Cardiac muscle cell (in vitro differentiated cells and primary cell): Measurements from ENCODE around the gene TSHR. TPM values are rescaled to one million over a fixed set of nuclear protein-coding genes. Genes with fewer than 3 reads are reported as not detected.

Experiments used
- DNase-seq, 2 donors: peaks; one replicate each; pipeline versions ENCODE4 v3.0.0 to v3.0.0-alpha.2; 2010 to 2017; ENCODE audit warnings: low read depth in 1 of 2, low spot score in 1 of 2
- H3K27ac ChIP-seq: fragments of 200-600 bp; sonication (generic); 2 replicates; pipeline ENCODE4 v1.5.1; 2016
- H3K27me3 ChIP-seq: fragments of 200-600 bp; sonication (generic); 2 replicates; pipeline ENCODE4 v1.6.0; 2016; ENCODE audit warnings: control low read depth
- H3K36me3 ChIP-seq: fragments of 200-600 bp; sonication (generic); 2 replicates; pipeline ENCODE4 v1.5.1; 2016; ENCODE audit warnings: control low read depth
- H3K4me1 ChIP-seq: fragments of 200-600 bp; sonication (generic); 2 replicates; pipeline ENCODE4 v1.8.1; 2017; ENCODE audit warnings: low read depth, mild to moderate bottlenecking, mixed run types
- H3K4me3 ChIP-seq: fragments of 200-600 bp; sonication (generic); 2 replicates; pipeline ENCODE4 v1.5.1; 2016; ENCODE audit warnings: mild to moderate bottlenecking
- H3K9me3 ChIP-seq: fragments of 200-600 bp; sonication (generic); 2 replicates; pipeline ENCODE4 v1.5.1; 2017; ENCODE audit warnings: low read depth, mild to moderate bottlenecking, control low read depth
- polyA plus RNA-seq: library from polyadenylated mRNA; unstranded; fragments of >200 nt; fragmentation: Nextera tagmentation; extraction: Ambion mirVana; gene quantifications from 2 replicates; pipeline ENCODE4 v1.2.1, GENCODE V29; 2016
- total RNA-seq: library from RNA; depleted of rRNA; stranded (reverse); fragments of >200 nt; gene quantifications from 2 replicates; pipeline ENCODE4 v1.2.3, GENCODE V29; 2016
- TF ChIP-seq, protein P1 (sequence below): IDR thresholded peaks from 2 replicates; pipeline ENCODE4 v1.5.1; 2012; ENCODE audit warnings: low read depth, mild to moderate bottlenecking, low read length

TSHR gene
- total and polyA plus RNA-seq, 2 experiments from 2014 or later: 0.38 to 1.2 TPM

DNA sequence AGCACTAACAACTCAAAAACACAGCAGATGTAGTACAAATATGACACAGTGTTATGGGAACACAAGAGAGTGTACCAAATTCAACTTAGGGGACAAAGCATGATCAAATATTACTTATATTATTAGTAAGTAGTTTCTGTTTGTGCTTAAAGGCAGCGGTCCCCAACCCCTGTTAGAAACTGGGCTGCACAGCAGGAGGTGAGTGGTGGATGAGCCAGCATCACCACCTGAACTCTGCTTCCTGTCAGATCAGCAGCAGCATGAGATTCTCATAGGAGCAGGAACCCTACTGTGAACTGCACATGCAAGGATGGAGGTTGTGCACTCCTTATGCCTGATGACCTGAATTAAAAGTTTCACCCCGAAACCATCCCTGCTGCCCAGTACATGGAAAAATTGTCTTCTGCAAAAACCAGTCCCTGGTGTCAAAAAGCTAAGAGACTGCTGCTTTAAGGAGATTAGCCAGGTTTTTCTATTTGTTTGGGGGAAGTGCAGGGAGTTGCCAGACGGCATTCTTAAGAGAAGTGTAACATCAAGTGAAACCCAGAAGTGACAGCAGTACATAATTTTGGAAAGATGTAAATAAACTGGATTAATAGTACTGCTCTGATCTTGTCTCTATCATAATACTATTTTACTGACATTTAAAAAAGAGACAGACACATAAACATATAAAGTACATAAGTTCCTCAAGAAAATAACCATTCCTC, 238.7 kb downstream of the TSHR start:
- DNase-seq: no peak
- H3K36me3 ChIP-seq: peaks cover 59% of the 10 kb centered on the region
- H3K4me1 ChIP-seq: no peaks in the 10 kb centered on the region
- TF ChIP-seq, protein P1, sequence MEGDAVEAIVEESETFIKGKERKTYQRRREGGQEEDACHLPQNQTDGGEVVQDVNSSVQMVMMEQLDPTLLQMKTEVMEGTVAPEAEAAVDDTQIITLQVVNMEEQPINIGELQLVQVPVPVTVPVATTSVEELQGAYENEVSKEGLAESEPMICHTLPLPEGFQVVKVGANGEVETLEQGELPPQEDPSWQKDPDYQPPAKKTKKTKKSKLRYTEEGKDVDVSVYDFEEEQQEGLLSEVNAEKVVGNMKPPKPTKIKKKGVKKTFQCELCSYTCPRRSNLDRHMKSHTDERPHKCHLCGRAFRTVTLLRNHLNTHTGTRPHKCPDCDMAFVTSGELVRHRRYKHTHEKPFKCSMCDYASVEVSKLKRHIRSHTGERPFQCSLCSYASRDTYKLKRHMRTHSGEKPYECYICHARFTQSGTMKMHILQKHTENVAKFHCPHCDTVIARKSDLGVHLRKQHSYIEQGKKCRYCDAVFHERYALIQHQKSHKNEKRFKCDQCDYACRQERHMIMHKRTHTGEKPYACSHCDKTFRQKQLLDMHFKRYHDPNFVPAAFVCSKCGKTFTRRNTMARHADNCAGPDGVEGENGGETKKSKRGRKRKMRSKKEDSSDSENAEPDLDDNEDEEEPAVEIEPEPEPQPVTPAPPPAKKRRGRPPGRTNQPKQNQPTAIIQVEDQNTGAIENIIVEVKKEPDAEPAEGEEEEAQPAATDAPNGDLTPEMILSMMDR: no peak
- H3K27ac ChIP-seq: no peak overlapping the region
- no peaks in the 10 kb centered on the region for H3K27me3 ChIP-seq
- no peak overlapping the region for H3K4me3 ChIP-seq
- no peaks in the 10 kb centered on the region for H3K9me3 ChIP-seq

Other genes with a start within 250 kb of the TSHR start
- 7.5 and 14.3 TPM in 2 replicates for gene CEP128, start 13.9 kb upstream of the TSHR start, total RNA-seq
- gene CEP128, start 13.9 kb upstream of the TSHR start, polyA plus RNA-seq: 7.3 and 13.6 TPM in 2 replicates